RWPE2 (cell line): ENCODE measurements around the gene STX8.

Source experiments
- ATAC-seq: fragments of 200-7000 bp; cut with Tn5 transposase; 3 replicates; pipeline ENCODE4 v1.9.1; 2021; ENCODE audit warnings: low read depth
- DNase-seq: peaks from one replicate; pipeline ENCODE4 v3.0.0-alpha.2; 2020; ENCODE audit warnings: low spot score
- H3K27ac ChIP-seq: fragments of 450-650 bp; 2 replicates; pipeline ENCODE4 v1.5.1; 2017; ENCODE audit warnings: mild to moderate bottlenecking; ENCODE audit not compliant: poor library complexity, severe bottlenecking
- H3K27me3 ChIP-seq: fragments of 250-450 bp; sonication (Bioruptor Pico); 2 replicates; pipeline ENCODE4 v1.5.1; 2021; ENCODE audit warnings: mild to moderate bottlenecking, moderate library complexity; ENCODE audit not compliant: insufficient read depth, poor library complexity, severe bottlenecking
- H3K36me3 ChIP-seq: fragments of 250-450 bp; sonication (Bioruptor Pico); 2 replicates; pipeline ENCODE4 v1.5.1; 2020; ENCODE audit warnings: low read depth, mild to moderate bottlenecking, moderate library complexity
- H3K4me1 ChIP-seq: fragments of 250-450 bp; sonication (Bioruptor Pico); 2 replicates; pipeline ENCODE4 v1.5.1; 2021; ENCODE audit warnings: mild to moderate bottlenecking, moderate library complexity; ENCODE audit not compliant: insufficient read depth, poor library complexity, severe bottlenecking
- H3K4me3 ChIP-seq: fragments of 250-450 bp; sonication (Bioruptor Pico); 2 replicates; pipeline ENCODE4 v1.5.1; 2021; ENCODE audit warnings: mild to moderate bottlenecking, moderate library complexity; ENCODE audit not compliant: severe bottlenecking
- H3K9me3 ChIP-seq: fragments of 250-450 bp; sonication (Bioruptor Pico); 2 replicates; pipeline ENCODE4 v1.5.1; 2021; ENCODE audit warnings: mild to moderate bottlenecking, moderate library complexity; ENCODE audit not compliant: severe bottlenecking
- TF ChIP-seq, protein P1 (sequence below): fragments of 450-650 bp; IDR thresholded peaks from one replicate; pipeline ENCODE4 v1.5.1; 2017; ENCODE audit warnings: mild to moderate bottlenecking, moderate library complexity; ENCODE audit not compliant: poor library complexity, severe bottlenecking

The STX8 gene

DNA sequence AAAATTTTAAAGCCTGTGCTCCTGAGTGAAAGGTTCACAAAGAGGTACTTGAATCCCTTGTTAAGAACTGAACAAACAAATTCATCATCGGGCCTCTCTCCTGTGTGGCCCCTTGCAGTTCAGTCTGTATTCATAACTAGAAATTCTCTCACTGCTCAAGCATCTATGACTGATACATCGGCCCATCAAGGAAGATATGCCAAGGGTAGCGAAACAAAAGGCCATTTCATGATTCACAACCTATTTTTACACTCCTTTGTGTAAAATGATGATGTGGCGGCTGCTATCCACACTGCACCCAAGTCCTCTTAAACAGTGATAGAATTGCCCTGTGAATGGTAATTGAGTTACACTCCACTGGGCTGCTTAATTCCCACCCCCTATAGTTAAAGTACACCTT is 204.6 kb downstream of the STX8 start:
- TF ChIP-seq, protein P1, sequence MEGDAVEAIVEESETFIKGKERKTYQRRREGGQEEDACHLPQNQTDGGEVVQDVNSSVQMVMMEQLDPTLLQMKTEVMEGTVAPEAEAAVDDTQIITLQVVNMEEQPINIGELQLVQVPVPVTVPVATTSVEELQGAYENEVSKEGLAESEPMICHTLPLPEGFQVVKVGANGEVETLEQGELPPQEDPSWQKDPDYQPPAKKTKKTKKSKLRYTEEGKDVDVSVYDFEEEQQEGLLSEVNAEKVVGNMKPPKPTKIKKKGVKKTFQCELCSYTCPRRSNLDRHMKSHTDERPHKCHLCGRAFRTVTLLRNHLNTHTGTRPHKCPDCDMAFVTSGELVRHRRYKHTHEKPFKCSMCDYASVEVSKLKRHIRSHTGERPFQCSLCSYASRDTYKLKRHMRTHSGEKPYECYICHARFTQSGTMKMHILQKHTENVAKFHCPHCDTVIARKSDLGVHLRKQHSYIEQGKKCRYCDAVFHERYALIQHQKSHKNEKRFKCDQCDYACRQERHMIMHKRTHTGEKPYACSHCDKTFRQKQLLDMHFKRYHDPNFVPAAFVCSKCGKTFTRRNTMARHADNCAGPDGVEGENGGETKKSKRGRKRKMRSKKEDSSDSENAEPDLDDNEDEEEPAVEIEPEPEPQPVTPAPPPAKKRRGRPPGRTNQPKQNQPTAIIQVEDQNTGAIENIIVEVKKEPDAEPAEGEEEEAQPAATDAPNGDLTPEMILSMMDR: no peak
- ATAC-seq: peak; percentile 99

DNA sequence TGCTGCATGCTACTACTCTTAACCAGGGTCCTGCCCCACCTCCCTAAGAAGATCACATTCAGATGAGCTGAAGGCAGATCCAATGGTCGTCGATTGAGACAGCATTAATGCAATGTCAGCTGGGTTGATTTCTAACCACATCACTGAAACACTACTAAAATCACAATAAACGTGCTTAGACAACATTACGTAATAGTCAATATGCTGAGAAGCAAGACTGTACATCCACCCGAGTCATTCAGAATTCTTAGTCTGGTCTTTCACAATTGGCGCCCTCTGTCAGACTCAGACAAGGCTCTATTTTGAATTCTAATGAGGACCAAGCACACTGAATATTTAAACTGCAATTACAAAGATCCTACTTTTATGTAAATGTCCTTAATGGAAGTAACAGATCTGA is 205.2 kb downstream of the STX8 start:
- H3K36me3 ChIP-seq: no peaks in the 10 kb centered on the region
- peaks cover 14% of the 10 kb centered on the region for H3K4me1 ChIP-seq
- H3K9me3 ChIP-seq: no peaks in the 10 kb centered on the region
- TF ChIP-seq, protein P1: no peak
- H3K4me3 ChIP-seq: no peak overlapping the region
- peak overlapping the region; percentile 57 for H3K27ac ChIP-seq
- DNase-seq (no peak), ATAC-seq (no peak)
- H3K27me3 ChIP-seq: no peaks in the 10 kb centered on the region

More for the DNA sequence above, 204.6 kb downstream of the STX8 start:
- DNase-seq: no peak
- H3K4me1 ChIP-seq: peaks cover 14% of the 10 kb centered on the region
- no peak overlapping the region for H3K4me3 ChIP-seq
- no peaks in the 10 kb centered on the region for H3K27me3 ChIP-seq
- H3K36me3 ChIP-seq: no peaks in the 10 kb centered on the region
- peak overlapping the region; percentile 57 for H3K27ac ChIP-seq
- H3K9me3 ChIP-seq: no peaks in the 10 kb centered on the region

DNA sequence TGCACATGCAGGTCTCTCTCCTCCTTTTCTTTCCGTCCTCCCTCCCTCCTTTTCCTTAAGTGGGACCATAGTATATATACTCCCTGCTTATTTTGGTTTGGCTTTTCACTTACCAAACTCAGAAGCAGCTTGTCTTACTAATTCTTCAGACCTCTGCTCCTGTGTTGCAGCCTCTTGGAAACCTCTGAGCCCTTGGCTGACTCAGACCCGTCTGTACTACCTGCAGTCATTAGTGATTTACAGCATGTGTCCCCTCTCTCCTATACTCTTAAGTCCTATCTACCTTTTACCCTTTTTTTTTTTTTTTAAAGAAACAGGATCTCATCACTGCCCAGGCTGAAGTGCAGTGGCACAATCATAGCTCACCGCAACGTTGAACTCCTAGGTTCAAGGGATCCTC is 207.0 kb downstream of the STX8 start:
- H3K4me3 ChIP-seq: no peak overlapping the region
- no peaks in the 10 kb centered on the region for H3K36me3 ChIP-seq
- peaks cover 20% of the 10 kb centered on the region for H3K4me1 ChIP-seq
- DNase-seq (no peak), ATAC-seq (no peak)
- H3K9me3 ChIP-seq: no peaks in the 10 kb centered on the region
- TF ChIP-seq, protein P1: no peak
- H3K27ac ChIP-seq: no peak overlapping the region
- H3K27me3 ChIP-seq: no peaks in the 10 kb centered on the region

DNA sequence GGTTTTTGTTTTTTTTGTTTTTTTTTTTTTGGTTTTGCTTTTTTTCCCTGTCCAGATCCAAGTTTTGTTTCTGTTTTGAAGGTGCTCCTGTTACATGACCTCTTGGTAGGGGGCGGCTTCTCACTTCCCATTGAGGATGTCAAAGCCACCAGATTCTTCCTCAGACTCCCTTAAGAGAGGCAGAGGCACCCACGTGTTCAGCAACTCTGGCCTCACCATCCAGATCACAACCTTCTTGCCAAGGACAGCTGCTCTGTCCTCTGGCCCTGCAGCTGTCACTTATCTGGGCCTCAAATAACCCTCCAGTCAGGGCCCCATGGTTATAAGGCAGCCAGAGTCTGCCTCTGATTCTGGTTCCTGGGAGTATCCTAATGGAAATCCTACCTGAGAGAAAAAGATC is 208.5 kb downstream of the STX8 start:
- H3K4me3 ChIP-seq: no peak overlapping the region
- H3K4me1 ChIP-seq: peaks cover 25% of the 10 kb centered on the region
- no peaks in the 10 kb centered on the region for H3K9me3 ChIP-seq
- ATAC-seq: no peak
- no peak for DNase-seq
- H3K27me3 ChIP-seq: no peaks in the 10 kb centered on the region
- no peaks in the 10 kb centered on the region for H3K36me3 ChIP-seq
- no peak overlapping the region for H3K27ac ChIP-seq
- TF ChIP-seq, protein P1: no peak

DNA sequence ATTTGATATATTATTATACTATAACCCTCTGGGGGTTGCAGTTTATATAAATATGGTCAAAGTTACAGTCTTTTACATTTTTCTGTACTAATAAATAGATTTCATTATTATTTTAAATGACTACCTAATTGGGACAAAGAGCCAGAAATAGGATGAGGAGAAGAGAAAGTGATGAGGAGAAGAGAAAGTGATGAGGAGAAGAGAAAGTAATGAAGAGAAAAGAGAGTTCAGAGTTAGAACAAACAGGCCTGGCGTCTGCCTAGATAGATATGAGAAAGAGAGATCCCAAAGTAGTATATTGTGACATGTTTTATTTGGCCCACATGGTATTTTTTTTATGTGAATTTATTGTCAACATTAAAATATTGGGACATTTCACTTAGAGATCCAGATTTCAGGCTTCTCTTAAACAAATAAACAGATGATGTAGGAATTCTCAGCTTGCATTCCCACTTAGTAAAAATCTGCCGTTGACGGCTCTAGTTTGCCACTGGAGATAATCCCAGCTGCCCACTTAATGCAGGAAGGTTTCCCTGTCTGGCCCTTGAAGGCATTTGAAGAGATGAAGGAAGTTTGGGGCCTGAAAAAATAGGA is 210.7 kb downstream of the STX8 start:
- no peak for ATAC-seq
- Histone ChIP-seq H3K27ac (no peak overlapping the region), H3K36me3 (no peaks in the 10 kb centered on the region), H3K4me1 (peaks cover 17% of the 10 kb centered on the region), H3K27me3 (no peaks in the 10 kb centered on the region), H3K4me3 (no peak overlapping the region), H3K9me3 (no peaks in the 10 kb centered on the region)
- TF ChIP-seq, protein P1: no peak
- DNase-seq: no peak
